ENCODE measurements around the gene MPP4. TPM values are rescaled to one million over a fixed set of nuclear protein-coding genes. Genes with fewer than 3 reads are reported as not detected.
A peak's percentile ranks its signal among the peaks of the same experiment; 100 is the strongest.

The MPP4 gene
- total and polyA plus RNA-seq, 9 of the 15 experiments (the other 6 are each of a cell fraction or from before 2014, with no cell fraction given) = 0.03 to 0.08 TPM; not detected in 7

DNA sequence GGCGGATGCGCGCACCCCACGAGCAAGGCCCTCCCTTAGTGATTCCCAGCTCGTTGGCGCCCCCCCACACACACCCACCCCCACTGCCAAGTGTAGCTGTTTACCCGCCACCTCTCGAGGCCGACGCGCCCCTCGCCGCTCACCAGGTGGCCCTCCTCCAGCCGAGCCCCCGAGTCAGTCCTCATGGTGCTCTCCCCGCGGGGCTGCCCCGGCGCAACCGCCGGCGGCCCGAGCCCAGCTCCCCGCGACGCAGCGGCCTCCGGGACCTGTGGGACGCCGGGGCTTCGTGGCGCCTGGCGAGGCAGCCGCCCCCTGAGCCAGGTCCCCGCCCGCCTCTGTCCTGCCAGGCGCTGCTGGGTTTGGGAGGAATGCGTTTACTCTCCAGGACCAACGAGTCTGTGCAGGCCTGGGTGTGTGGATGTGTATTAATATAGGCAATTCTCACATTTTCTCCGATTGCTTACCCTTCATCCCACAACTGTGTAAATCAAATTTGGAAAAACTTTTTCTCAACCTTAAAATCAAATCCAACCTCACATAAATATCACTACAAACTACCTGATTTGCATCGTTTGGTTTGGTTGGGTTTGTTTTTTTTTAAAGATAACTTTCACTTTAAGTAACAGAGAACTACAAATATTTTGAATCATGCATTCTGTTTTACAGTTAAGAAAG lies 55.1 kb downstream of the MPP4 start, which contains the start of gene TMEM237:
Gene TMEM237 (minus strand): TSS at position 288 of the 675 bp plus-strand sequence. CDS start 103 bp downstream, at position 185.
- ATAC-seq (peak; percentile 73), DNase-seq (ENCODE audit: extremely low read depth in 1 of 4, low spot score in 3 of 4) (peak in 3 of 4 experiments; percentile 35 to 56 (median 45)), FAIRE-seq (no peak)
- TF ChIP-seq, protein P1, sequence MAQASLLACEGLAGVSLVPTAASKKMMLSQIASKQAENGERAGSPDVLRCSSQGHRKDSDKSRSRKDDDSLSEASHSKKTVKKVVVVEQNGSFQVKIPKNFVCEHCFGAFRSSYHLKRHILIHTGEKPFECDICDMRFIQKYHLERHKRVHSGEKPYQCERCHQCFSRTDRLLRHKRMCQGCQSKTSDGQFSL (CRISPR knock-in tag; IDR thresholded peaks at IDR 0.05) = peak; percentile 93; the same call in 1 of the 2 replicates
- TF ChIP-seq, protein P1 (tag; IDR thresholded peaks at IDR 0.05) = 0 out of 4 replicates have a peak, but pooled peaks of 1 of the 2 experiments have one; percentile 43
- TF ChIP-seq, protein P2, sequence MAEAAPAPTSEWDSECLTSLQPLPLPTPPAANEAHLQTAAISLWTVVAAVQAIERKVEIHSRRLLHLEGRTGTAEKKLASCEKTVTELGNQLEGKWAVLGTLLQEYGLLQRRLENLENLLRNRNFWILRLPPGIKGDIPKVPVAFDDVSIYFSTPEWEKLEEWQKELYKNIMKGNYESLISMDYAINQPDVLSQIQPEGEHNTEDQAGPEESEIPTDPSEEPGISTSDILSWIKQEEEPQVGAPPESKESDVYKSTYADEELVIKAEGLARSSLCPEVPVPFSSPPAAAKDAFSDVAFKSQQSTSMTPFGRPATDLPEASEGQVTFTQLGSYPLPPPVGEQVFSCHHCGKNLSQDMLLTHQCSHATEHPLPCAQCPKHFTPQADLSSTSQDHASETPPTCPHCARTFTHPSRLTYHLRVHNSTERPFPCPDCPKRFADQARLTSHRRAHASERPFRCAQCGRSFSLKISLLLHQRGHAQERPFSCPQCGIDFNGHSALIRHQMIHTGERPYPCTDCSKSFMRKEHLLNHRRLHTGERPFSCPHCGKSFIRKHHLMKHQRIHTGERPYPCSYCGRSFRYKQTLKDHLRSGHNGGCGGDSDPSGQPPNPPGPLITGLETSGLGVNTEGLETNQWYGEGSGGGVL (CRISPR knock-in tag; IDR thresholded peaks at IDR 0.05) = no peak
- TF ChIP-seq L3MBTL2 (IDR thresholded peaks at IDR 0.05) (0 out of 2 replicates have a peak, but pooled peaks have one; percentile 8), RNF2 (IDR thresholded peaks at IDR 0.05) (0 out of 2 replicates have a peak, but pooled peaks have one; percentile 7), E2F6 (IDR thresholded peaks at IDR 0.05; ENCODE audit: borderline replicate concordance in 1 of 2, extremely low read depth in 1 of 2, insufficient read depth in 1 of 2, insufficient read length in 1 of 2, low read depth in 1 of 2, low read length in 1 of 2, poor library complexity in 1 of 2, severe bottlenecking in 1 of 2) (peak in 1 of 2 experiments; percentile 60), MAZ (CRISPR knock-in tag; conservative IDR thresholded peaks at IDR 0.05 in 1 of 2, IDR thresholded peaks at IDR 0.05 in 1 of 2) (0 out of 4 replicates have a peak, but pooled peaks of 1 of the 2 experiments have one; percentile 14)
- Histone ChIP-seq H3K27ac (ENCODE audit: extremely low read depth, low read depth, low read length) (peak within 1 kb of the TSS; percentile 63), H3K4me1 (replicated peaks in 1 of 2; ENCODE audit: control insufficient read depth in 2 of 2, insufficient read depth in 2 of 2, low read length in 2 of 2) (peaks cover 0 to 10% of the 10 kb centered on the region in 2 experiments; a peak in 1 of 5 replicates), H3K4me3 (peak within 1 kb of the TSS; percentile 67), H3K9me3 (replicated peaks; ENCODE audit: control insufficient read depth, insufficient read depth, low read depth, low read length) (no peaks in the 10 kb centered on the region), H3K9ac (ENCODE audit: insufficient read depth in 1 of 2, low read depth in 2 of 2, low read length in 2 of 2) (peak within 1 kb of the TSS; percentile 71 to 92), H2AFZ (ENCODE audit: low read depth, low read length) (peak within 1 kb of the TSS; percentile 90), H3K36me3 (ENCODE audit: control insufficient read depth, insufficient read depth, low read length) (peaks cover 7% of the 10 kb centered on the region; the same call in 2 of the 3 replicates), H3K79me2 (ENCODE audit: control insufficient read depth, insufficient read depth, low read length) (peaks cover 4% of the 10 kb centered on the region; the same call in 1 of the 3 replicates), H3K27me3 (ENCODE audit: control insufficient read depth in 2 of 2, insufficient read depth in 2 of 2, low read length in 2 of 2) (no peaks in the 10 kb centered on the region), H3K9me1 (ENCODE audit: control insufficient read depth, insufficient read depth, low read length) (no peaks in the 10 kb centered on the region), H4K20me1 (replicated peaks; ENCODE audit: control insufficient read depth, insufficient read depth, low read length) (no peaks in the 10 kb centered on the region), H3K4me2 (ENCODE audit: insufficient read depth, low read length) (peak within 1 kb of the TSS; percentile 89)
- in situ Hi-C loops (cut with MboI) (no loop called here), intact Hi-C loops (cut with micrococcal nuclease) (loop anchor here (2.0 kb wide), 1 partner anchor 407 kb away; no protein-coding TSS in a partner anchor)
- CTCF ChIA-PET (ENCODE audit: low intra/inter-chr PET ratio) = no interaction called here
- BruUV-seq (replicated peaks) = no TSS peak
- whole genome bisulfite sequencing (ENCODE audit: insufficient coverage, low coverage, missing lambda C conversion rate) = 4% methylated on average over 27 of the region's 41 CpGs
- POLR2A ChIA-PET = interaction anchor here (0.7 to 1.0 kb wide), 2 partner anchors 12 to 14 kb away, joined by 3 read pairs; no protein-coding TSS in a partner anchor

Data from K562 (cell line).